ENCODE data around the gene MYOM3. TPM values are rescaled to one million over a fixed set of nuclear protein-coding genes. Genes with fewer than 3 reads are reported as not detected.

Gene MYOM3
- total and polyA plus RNA-seq, 2 of the 4 experiments (the other 2 are of a cell fraction) = 0.03 TPM; not detected in 1

GRCh38 chr1:24104854-24105253 is 7.1 kb downstream of the MYOM3 start:
- 80% methylated on average over 1 of the region's 7 CpGs; no CpG with 5 or more reads in 1 of the 2 experiments for WGBS, 2 experiments (ENCODE audit: extremely low coverage in 2 of 2, insufficient read length in 1 of 2)
- TF ChIP-seq FOS (IDR thresholded peaks at IDR 0.05; ENCODE audit: low read depth, low read length) (no peak), USF2 (IDR thresholded peaks at IDR 0.05; ENCODE audit: low read depth, low read length) (no peak), MAFK (IDR thresholded peaks at IDR 0.05; ENCODE audit: low read depth, low read length) (no peak), MXI1 (IDR thresholded peaks at IDR 0.05; ENCODE audit: borderline replicate concordance, low read depth, low read length) (no peak), BHLHE40 (IDR thresholded peaks at IDR 0.05; ENCODE audit: low read depth, low read length) (no peak), POLR2A (IDR thresholded peaks at IDR 0.05; ENCODE audit: low read depth, low read length) (no peak), MAZ (IDR thresholded peaks at IDR 0.05; ENCODE audit: borderline replicate concordance, low read depth, low read length) (no peak), CHD1 (IDR thresholded peaks at IDR 0.05; ENCODE audit: low read depth, low read length) (no peak), RCOR1 (IDR thresholded peaks at IDR 0.05; ENCODE audit: insufficient replicate concordance, low read length) (no peak), NFE2L2 (IDR thresholded peaks at IDR 0.05; ENCODE audit: low read depth, low read length) (no peak), RAD21 (IDR thresholded peaks at IDR 0.05; ENCODE audit: low read length) (no peak), CEBPB (IDR thresholded peaks at IDR 0.05; ENCODE audit: low read depth, low read length) (no peak), SMC3 (IDR thresholded peaks at IDR 0.05; ENCODE audit: low read depth, low read length) (no peak)
- Histone ChIP-seq H3K4me3 (ENCODE audit: insufficient read depth, low read depth, low read length) (no peak overlapping the region), H2AFZ (replicated peaks; ENCODE audit: low read length, poor library complexity) (peak overlapping the region; percentile 8), H3K79me1 (ENCODE audit: low read depth in 1 of 2, low read length in 2 of 2) (no peaks in the 10 kb centered on the region), H3K4ac (ENCODE audit: low read depth, low read length) (no peak overlapping the region), H3K27me3 (ENCODE audit: control insufficient read depth, insufficient read depth, low read length) (peaks cover 18% of the 10 kb centered on the region; the same call in 1 of the 2 replicates), H4K5ac (ENCODE audit: low read depth, low read length) (no peak overlapping the region), H2BK15ac (ENCODE audit: low read depth, low read length) (no peak overlapping the region), H2AK9ac (replicated peaks; ENCODE audit: low read depth, low read length, poor library complexity) (no peak overlapping the region), H3K9me1 (ENCODE audit: insufficient read depth, low read length) (no peaks in the 10 kb centered on the region), H3K56ac (ENCODE audit: extremely low read depth, insufficient read depth, low read length) (no peak overlapping the region), H2AK5ac (ENCODE audit: low read depth, low read length) (no peak overlapping the region), H3K18ac (ENCODE audit: low read depth, low read length) (no peak overlapping the region), H3K23ac (ENCODE audit: low read depth, low read length) (no peak overlapping the region), H2BK5ac (ENCODE audit: low read depth, low read length, poor library complexity, severe bottlenecking) (no peak overlapping the region), H4K20me1 (ENCODE audit: insufficient read depth, low read length) (no peaks in the 10 kb centered on the region), H4K91ac (ENCODE audit: insufficient read depth, low read depth, low read length) (no peak overlapping the region), H4K8ac (ENCODE audit: low read depth in 2 of 2, low read length in 2 of 2) (no peak overlapping the region), H2BK20ac (ENCODE audit: low read depth, low read length) (no peak overlapping the region), H3K9me3 (ENCODE audit: control insufficient read depth, insufficient read depth, low read length) (no peaks in the 10 kb centered on the region), H3K27ac (ENCODE audit: insufficient read depth, low read length) (no peak overlapping the region), H2BK120ac (ENCODE audit: low read depth, low read length) (no peak overlapping the region), H3K9ac (ENCODE audit: low read depth, low read length) (no peak overlapping the region), H3K4me2 (ENCODE audit: low read depth, low read length) (no peak overlapping the region), H3K36me3 (ENCODE audit: control insufficient read depth, insufficient read depth, low read length) (no peaks in the 10 kb centered on the region), H3K14ac (replicated peaks; ENCODE audit: low read depth, low read length) (no peak overlapping the region), H3K4me1 (ENCODE audit: control insufficient read depth, insufficient read depth, low read length) (peaks cover 3% of the 10 kb centered on the region; the same call in 1 of the 2 replicates)
- dilution Hi-C loops (cut with HindIII; ENCODE audit: low sequenced_read_pairs, unreplicated experiment) (no loop called here), intact Hi-C loops (cut with micrococcal nuclease) (no loop called here), in situ Hi-C loops (cut with MboI; ENCODE audit: low sequenced_read_pairs) (no loop called here)
- ChIA-PET CTCF (no interaction called here), POLR2A (ENCODE audit: unreplicated experiment) (no interaction called here)
- BruUV-seq (replicated peaks) = no TSS peak
- no peak for ATAC-seq (ENCODE audit: low read depth)
- DNase-seq = no peak
